ENCODE measurements around the gene ASIC3. TPM values are rescaled to one million over a fixed set of nuclear protein-coding genes. Genes with fewer than 3 reads are reported as not detected.
A peak's percentile ranks its signal among the peaks of the same experiment; 100 is the strongest.

The ASIC3 gene
- total RNA-seq, 2 donors from 2014 or later = 1.1 to 1.2 TPM

- H3K9me3 ChIP-seq = no peaks in the 10 kb centered on the region
- no peaks in the 10 kb centered on the region for H3K27me3 ChIP-seq
- peaks cover 4 to 68% of the 10 kb centered on the region in 2 donors for H3K4me1 ChIP-seq
- H3K4me3 ChIP-seq = peak within 1 kb of the TSS; percentile 81 to 98
- peak within 1 kb of the TSS; percentile 95 to 96 for H3K27ac ChIP-seq
- peak; percentile 87 for DNase-seq (ENCODE audit: low spot score)
- no peak for TF ChIP-seq CTCF (IDR thresholded peaks at IDR 0.05)
- no peaks in the 10 kb centered on the region for H3K36me3 ChIP-seq
Measured at GRCh38 chr7:151083071-151083823, 34.9 kb downstream of the ASIC3 start, which contains the start of gene TMUB1. TSS of gene TMUB1 (minus strand) at chr7:151083493. CDS start at chr7:151082563, 930 bp downstream.

- no peak for TF ChIP-seq CTCF (IDR thresholded peaks at IDR 0.05)
- Histone ChIP-seq H3K27me3 (no peaks in the 10 kb centered on the region), H3K4me3 (peak overlapping the region; percentile 81 to 98), H3K4me1 (peaks cover 4 to 68% of the 10 kb centered on the region in 2 donors), H3K27ac (peak overlapping the region; percentile 95 to 96), H3K9me3 (no peaks in the 10 kb centered on the region), H3K36me3 (no peaks in the 10 kb centered on the region)
- no peak for DNase-seq (ENCODE audit: low spot score)
Measured at GRCh38 chr7:151083824-151084160, 35.5 kb downstream of the ASIC3 start.

GRCh38 chr7:151085329-151085690 is 37.0 kb downstream of the ASIC3 start:
- no peak for TF ChIP-seq CTCF (IDR thresholded peaks at IDR 0.05)
- Histone ChIP-seq H3K27ac (peak overlapping the region; percentile 91 to 97), H3K36me3 (no peaks in the 10 kb centered on the region), H3K27me3 (no peaks in the 10 kb centered on the region), H3K9me3 (no peaks in the 10 kb centered on the region), H3K4me1 (peaks cover 4 to 71% of the 10 kb centered on the region in 2 donors), H3K4me3 (peak overlapping the region in 1 of 2 donors; percentile 79)
- DNase-seq (ENCODE audit: low spot score) = no peak

GRCh38 chr7:151085691-151086620 is 37.6 kb downstream of the ASIC3 start, which contains the start of gene AGAP3:
TSS of gene AGAP3 (plus strand) at chr7:151086475. CDS start at chr7:151086742, 267 bp downstream.
- Histone ChIP-seq H3K27me3 (no peaks in the 10 kb centered on the region), H3K4me3 (peak within 1 kb of the TSS; percentile 58 to 79), H3K36me3 (no peaks in the 10 kb centered on the region), H3K27ac (peak within 1 kb of the TSS; percentile 91 to 97), H3K9me3 (no peaks in the 10 kb centered on the region), H3K4me1 (peaks cover 4 to 73% of the 10 kb centered on the region in 2 donors)
- peak; percentile 89 for DNase-seq (ENCODE audit: low spot score)
- TF ChIP-seq CTCF (IDR thresholded peaks at IDR 0.05) = no peak

GRCh38 chr7:151086802-151087244 is 38.5 kb downstream of the ASIC3 start:
- Histone ChIP-seq H3K4me3 (peak overlapping the region; percentile 58 to 79), H3K36me3 (no peaks in the 10 kb centered on the region), H3K9me3 (no peaks in the 10 kb centered on the region), H3K4me1 (peaks cover 4 to 73% of the 10 kb centered on the region in 2 donors), H3K27ac (peak overlapping the region; percentile 89 to 90), H3K27me3 (no peaks in the 10 kb centered on the region)
- DNase-seq (ENCODE audit: low spot score) = no peak
- no peak for TF ChIP-seq CTCF (IDR thresholded peaks at IDR 0.05)

Data from right atrium auricular region (tissue), 2 donors.